NCI-H1092 treated with DMSO at 0.1 percent for 48 hours (cell line): ENCODE data around the gene USF2.
"Not testable (repeated sequence)": the region's sequence is repeated elsewhere in the genome, so short reads cannot be mapped to it uniquely, and the experiment has no call there.

Experiments
- DNase-seq: peaks from one replicate; lab custom pipeline; 2025; lab: John Stamatoyannopoulos, UW

Gene USF2

DNA sequence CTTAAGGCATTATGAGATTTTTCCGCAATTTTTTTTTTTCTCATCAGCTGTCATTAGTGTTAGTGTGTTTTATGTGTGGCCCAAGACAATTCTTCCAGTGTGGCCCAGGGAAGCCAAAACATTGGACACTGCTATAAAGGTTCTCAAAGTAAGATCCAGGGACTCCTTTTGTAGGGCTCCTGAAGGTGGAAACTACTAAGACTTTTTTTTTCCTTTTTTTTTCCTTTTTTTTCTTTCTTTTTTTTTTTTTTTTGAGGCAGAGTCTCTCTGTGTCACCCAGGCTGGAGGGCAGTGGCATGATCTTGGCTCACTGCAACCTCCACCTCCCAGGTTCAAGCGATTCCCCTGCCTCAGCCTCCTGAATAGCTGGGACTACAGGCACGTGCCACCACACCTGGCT lies 16.7 kb downstream of the USF2 start:
- DNase-seq, result not testable (repeated sequence)

- not testable (repeated sequence) for DNase-seq
These were observed 17.3 kb downstream of the USF2 start for GRCh38 chr19:35286101-35286500.

DNA sequence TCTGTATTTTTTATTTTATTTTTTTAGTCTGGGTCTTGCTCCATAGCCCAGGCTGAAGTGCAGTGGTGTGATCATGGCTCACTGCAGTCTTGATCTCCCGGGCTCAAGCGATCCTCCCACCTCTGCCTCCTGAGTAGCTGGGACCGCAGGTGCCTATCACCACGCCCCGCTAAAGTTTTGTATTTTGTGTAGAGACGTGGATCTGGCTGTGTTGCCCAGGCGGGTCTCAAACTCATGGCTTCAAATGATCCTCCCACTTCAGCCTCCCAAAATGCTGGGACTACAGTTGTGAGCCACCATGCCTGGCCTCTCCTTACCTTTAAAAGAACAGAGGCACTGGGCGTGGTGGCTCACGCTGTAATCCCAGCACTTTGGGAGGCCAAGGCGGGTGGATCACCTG lies 19.0 kb downstream of the USF2 start:
- DNase-seq, result no peak

GRCh38 chr19:35288331-35288730 lies 19.6 kb downstream of the USF2 start:
- DNase-seq, result no peak

DNA sequence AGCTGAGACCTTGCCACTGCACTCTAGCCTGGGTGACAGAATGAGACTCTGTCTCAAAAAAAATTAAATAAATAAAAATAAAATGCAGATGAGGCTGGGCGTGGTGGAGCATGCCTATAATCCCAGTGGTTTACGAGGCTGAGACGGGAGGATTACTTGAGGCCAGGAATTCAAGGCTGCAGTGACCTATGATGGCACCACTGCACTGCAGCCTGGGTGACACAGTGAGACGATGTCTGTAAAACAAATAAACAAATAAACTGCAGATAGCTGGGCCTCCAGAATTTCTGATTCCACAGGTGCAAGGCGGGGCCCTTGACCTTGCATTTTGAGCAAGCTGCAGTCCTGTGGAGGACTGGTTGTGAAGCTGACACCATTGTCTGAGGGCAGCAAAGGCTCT lies 20.1 kb downstream of the USF2 start:
- DNase-seq, result no peak

GRCh38 chr19:35290381-35291127 lies 21.8 kb downstream of the USF2 start:
- DNase-seq, result no peak

DNA sequence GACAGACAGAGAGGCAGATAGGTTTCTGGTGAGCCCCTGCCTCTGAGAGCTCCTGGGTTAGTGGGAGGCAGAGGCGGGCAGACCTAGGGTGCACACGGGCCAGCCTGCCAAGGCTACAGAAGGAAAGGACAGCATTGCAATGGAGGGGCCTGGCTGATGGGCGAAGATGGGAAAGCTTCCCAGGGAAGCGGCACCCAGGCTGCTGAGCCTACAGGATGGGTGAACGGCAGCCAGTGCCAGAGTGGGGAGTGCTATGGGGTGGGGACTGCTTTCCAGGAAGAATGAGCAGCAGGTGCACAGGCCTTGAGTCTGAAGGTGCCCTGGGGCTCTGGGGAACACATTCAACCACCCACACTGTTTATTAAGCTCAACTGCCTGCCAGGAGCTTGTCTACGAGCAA lies 22.5 kb downstream of the USF2 start:
- no peak for DNase-seq

- DNase-seq, result no peak
These were observed 23.2 kb downstream of the USF2 start, which contains the start of gene MAG for GRCh38 chr19:35291916-35292315. TSS of gene MAG (plus strand) at chr19:35292161. CDS start at chr19:35295409, 3,248 bp downstream.

GRCh38 chr19:35292421-35293362 lies 23.9 kb downstream of the USF2 start:
- DNase-seq, result no peak

GRCh38 chr19:35293363-35293739 lies 24.6 kb downstream of the USF2 start:
- DNase-seq, result no peak

DNA sequence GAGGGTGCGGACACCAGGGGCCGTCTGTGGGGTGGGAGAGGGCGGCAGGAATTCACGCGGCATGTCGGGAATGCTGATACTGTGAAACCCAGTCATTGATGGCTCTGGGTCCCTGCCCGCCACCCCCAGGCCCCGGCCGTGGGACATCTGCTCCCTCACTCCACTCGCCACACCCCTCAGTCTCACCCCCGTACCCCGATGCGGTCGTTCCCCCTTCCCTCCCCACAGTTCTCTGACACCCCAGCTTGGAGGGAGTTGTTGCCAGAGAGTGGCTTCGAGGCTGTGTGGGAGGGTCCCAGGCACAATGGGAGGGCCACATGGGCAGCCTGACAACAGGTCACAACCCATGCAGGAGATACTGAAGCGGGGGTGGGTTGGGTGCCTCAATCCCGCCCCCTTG lies 25.0 kb downstream of the USF2 start:
- no peak for DNase-seq

DNA sequence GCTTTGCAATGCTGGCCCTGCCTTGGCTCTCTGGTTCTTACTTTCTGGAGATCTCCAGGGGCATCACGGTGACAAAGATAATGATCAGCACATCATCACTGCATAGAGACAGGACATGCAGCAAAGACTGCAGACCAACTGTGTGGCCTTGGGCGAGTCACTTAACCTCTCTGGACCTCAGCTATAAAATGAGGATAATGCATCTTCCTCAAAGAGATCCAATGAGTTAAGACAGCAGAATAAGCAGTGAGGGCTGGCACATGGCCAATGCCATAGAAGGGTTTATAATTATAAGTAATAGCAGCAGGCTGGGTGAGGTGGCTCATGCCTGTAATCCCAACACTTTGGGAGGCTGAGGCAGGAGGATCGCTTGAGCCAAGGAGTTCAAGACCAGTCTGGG lies 25.6 kb downstream of the USF2 start:
- DNase-seq, result no peak

DNA sequence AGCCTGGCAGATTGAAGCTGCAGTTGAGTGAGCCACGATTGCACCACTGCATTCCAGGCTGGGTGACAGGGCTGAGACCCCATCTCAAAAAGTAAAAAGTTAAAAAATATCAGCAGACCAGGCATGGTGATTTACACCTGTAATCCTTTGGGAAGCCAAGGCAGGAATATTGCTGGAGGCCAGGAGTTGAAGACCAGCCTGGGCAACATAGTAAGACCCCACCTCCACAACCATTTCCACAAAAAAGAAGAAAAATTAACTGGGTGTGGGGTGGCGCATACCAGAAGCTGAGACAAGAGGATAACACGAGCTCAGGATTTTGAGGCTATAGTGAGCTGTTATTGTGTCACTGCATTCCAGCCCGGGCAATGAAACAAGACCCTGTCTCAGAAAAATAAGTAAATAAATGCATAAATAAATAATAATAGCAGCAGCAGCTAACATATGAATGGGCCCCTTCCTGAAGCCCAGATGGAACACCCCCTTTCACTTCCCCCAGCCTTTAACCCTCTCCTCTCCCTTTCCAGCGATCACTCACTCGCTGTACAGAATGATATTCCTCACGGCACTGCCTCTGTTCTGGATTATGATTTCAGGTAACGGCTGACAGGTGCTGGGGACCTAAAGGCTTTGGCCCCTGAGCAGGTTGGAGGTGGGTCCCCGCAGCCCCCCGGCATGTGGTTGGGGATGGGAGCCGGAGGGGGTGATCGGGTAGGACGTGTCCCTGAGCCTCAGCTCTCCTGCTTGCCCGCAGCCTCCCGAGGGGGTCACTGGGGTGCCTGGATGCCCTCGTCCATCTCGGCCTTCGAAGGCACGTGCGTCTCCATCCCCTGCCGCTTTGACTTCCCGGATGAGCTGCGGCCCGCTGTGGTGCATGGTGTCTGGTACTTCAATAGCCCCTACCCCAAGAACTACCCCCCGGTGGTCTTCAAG lies 26.4 kb downstream of the USF2 start:
- DNase-seq, result no peak

DNA sequence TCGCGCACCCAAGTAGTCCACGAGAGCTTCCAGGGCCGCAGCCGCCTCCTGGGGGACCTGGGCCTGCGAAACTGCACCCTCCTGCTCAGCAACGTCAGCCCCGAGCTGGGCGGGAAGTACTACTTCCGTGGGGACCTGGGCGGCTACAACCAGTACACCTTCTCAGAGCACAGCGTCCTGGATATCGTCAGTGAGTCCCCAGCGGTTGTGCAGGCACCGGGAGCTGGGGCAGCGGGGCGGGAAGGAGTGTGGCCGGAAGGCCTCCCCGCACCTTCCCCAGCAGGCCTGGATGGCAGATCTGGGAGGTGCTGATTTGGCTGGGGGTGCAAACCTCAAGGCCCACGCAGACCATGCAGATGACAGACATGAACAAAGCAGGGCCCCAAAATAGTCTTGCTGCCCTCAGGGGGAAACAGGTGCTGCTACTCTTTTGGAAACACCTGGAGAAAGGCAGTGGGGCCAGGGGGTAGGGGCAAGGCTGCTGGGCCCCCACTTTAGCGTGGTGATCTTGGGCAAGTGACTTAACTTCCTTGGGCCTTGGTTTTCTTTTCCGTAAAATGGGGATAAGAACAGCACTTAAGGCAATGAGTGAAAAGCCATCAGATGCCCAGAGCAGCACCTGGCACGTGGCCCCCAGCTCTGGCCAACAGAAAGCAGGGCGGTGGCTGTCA lies 27.2 kb downstream of the USF2 start:
- DNase-seq, result no peak

DNA sequence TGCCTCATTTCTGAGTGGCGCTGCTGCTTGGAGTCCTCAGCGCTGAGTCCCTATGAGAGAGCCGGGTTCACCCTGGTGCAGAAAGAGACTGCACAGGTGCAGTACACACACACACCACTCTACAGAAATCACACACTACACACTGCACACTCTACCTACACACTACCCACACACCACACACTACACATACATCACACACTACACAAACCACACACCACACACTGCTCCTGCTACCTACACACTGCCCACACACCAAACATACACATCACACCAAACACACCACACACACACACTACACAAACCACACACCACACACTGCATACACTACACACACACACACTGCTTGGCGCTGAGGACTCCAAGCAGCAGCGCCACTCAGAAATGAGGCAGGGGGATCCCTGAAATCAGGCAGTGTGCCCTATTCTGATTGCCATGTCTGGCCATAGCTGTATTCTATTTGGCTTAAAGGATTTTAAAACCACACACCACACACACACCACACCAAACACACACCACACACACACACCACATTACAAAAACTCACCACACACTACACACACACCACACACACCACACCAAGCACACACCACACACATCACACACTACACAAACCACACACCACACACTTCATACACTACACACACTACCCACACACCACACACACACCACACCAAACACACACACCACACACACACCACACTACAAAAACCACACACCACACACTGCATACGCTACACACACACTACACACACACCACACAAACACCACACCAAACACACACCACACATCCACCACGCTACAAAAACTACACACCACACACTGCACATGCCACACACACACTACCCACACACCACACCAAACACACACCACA lies 28.1 kb downstream of the USF2 start:
- DNase-seq, result no peak

- DNase-seq, result no peak
These were observed 28.7 kb downstream of the USF2 start for GRCh38 chr19:35297515-35297848.

GRCh38 chr19:35297922-35298321 lies 29.2 kb downstream of the USF2 start:
- no peak for DNase-seq

DNA sequence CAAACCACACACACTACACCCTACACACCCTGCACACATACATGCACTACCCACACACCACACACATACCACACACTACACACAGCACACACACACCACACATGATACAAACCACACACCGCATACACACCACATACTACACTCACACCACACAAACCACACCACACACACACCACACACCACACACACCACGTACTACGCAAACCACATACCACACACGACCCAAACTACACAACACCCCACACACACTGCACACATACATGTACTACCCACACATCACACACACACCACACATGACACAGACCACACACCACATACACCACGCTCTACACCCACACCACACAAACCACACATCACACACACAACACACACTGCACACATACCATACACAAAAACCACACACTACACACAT lies 29.8 kb downstream of the USF2 start:
- DNase-seq, result no peak

DNA sequence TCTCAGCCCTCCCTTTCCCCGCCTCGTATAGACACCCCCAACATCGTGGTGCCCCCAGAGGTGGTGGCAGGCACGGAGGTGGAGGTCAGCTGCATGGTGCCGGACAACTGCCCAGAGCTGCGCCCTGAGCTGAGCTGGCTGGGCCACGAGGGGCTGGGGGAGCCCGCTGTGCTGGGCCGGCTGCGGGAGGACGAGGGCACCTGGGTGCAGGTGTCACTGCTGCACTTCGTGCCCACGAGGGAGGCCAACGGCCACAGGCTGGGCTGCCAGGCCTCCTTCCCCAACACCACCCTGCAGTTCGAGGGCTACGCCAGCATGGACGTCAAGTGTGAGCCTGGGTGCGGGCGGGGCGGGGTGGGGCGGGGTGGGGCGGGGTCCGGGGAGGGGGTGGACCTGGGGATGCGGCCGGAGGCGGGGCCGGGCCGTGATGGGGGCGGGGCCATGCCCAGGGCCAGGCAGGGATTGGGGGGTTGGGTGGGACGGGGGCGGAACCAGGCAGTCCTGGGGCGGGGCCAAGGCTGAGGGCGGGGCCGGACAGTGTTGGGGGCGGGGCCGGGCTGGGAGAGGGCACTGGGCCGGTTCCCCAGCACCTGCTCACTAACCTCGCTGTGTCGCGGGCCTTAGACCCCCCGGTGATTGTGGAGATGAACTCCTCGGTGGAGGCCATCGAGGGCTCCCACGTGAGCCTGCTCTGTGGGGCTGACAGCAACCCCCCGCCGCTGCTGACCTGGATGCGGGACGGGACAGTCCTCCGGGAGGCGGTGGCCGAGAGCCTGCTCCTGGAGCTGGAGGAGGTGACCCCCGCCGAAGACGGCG lies 31.0 kb downstream of the USF2 start:
- DNase-seq, result no peak

DNA sequence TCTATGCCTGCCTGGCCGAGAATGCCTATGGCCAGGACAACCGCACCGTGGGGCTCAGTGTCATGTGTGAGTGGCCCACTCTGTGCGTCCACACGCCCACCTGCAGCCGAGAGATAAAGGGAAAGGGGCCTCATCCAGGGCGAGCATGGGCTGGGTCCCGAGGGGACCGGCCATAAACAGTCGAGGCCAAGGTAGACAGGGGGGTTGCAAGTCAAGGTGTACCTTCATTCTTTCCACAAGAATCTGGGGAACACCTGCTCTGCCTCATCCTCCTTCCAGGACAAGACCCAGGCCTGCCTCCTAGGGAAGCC lies 31.5 kb downstream of the USF2 start:
- DNase-seq, result no peak
